ENCODE data around the gene DPF1. TPM values are rescaled to one million over a fixed set of nuclear protein-coding genes. Genes with fewer than 3 reads are reported as not detected.

The DPF1 gene
- total RNA-seq, 2 donors from 2014 or later = not detected

GRCh38 chr19:38195237-38195636, 28.8 kb downstream of the DPF1 start:
- no peak overlapping the region for H3K4me3 ChIP-seq
- no peak overlapping the region for H3K9ac ChIP-seq (ENCODE audit: low read depth in 2 of 2, low read length in 2 of 2)
- H3K9me3 ChIP-seq = no peaks in the 10 kb centered on the region
- intact Hi-C loops (cut with DNase I) = no loop called here
- H3K36me3 ChIP-seq = peaks cover 6% of the 10 kb centered on the region
- H3K27ac ChIP-seq = no peak overlapping the region
- no peaks in the 10 kb centered on the region for H3K27me3 ChIP-seq
- TF ChIP-seq CTCF (IDR thresholded peaks at IDR 0.05) = no peak
- no peaks in the 10 kb centered on the region for H3K4me1 ChIP-seq
- no peak for DNase-seq

GRCh38 chr19:38194061-38194701, 29.8 kb downstream of the DPF1 start:
- intact Hi-C loops (cut with DNase I) = no loop called here
- Histone ChIP-seq H3K27me3 (no peaks in the 10 kb centered on the region), H3K9me3 (no peaks in the 10 kb centered on the region), H3K4me3 (no peak overlapping the region), H3K4me1 (no peaks in the 10 kb centered on the region), H3K9ac (ENCODE audit: low read depth in 2 of 2, low read length in 2 of 2) (no peak overlapping the region), H3K27ac (no peak overlapping the region), H3K36me3 (peaks cover 6% of the 10 kb centered on the region)
- TF ChIP-seq CTCF (IDR thresholded peaks at IDR 0.05) = no peak
- DNase-seq = no peak

DNA sequence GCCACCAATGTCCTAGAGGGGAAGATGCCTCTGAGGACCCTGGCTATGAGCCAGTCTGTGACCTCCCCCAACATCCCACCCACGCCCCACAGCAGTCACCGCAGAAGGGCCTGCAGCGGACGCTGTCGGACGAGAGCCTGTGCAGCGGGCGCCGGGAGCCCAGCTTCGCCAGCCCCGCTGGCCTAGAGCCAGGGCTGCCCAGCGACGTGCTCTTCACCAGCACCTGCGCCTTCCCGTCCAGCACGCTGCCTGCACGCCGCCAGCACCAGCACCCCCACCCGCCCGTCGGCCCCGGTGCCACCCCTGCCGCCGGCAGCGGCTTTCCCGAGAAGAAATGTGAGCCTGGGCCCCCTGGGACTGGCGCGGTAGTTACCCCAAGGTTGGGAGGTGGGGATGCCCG, 30.6 kb downstream of the DPF1 start:
- H3K4me3 ChIP-seq = no peak overlapping the region
- H3K9me3 ChIP-seq = no peaks in the 10 kb centered on the region
- DNase-seq = no peak
- H3K4me1 ChIP-seq = no peaks in the 10 kb centered on the region
- intact Hi-C loops (cut with DNase I) = no loop called here
- no peak overlapping the region for H3K27ac ChIP-seq
- no peak for TF ChIP-seq CTCF (IDR thresholded peaks at IDR 0.05)
- no peaks in the 10 kb centered on the region for H3K27me3 ChIP-seq
- H3K36me3 ChIP-seq = peaks cover 5% of the 10 kb centered on the region
- H3K9ac ChIP-seq (ENCODE audit: low read depth in 2 of 2, low read length in 2 of 2) = no peak overlapping the region

- intact Hi-C loops (cut with DNase I) = no loop called here
- Histone ChIP-seq H3K4me3 (no peak overlapping the region), H3K9me3 (no peaks in the 10 kb centered on the region), H3K27ac (no peak overlapping the region), H3K36me3 (no peaks in the 10 kb centered on the region), H3K4me1 (no peaks in the 10 kb centered on the region), H3K9ac (ENCODE audit: low read depth in 2 of 2, low read length in 2 of 2) (no peak overlapping the region), H3K27me3 (no peaks in the 10 kb centered on the region)
- DNase-seq = no peak
- TF ChIP-seq CTCF (IDR thresholded peaks at IDR 0.05) = no peak
These were observed 32.3 kb downstream of the DPF1 start for GRCh38 chr19:38191747-38192146.

- Histone ChIP-seq H3K9me3 (no peaks in the 10 kb centered on the region), H3K27me3 (no peaks in the 10 kb centered on the region), H3K9ac (ENCODE audit: low read depth in 2 of 2, low read length in 2 of 2) (no peak overlapping the region), H3K36me3 (no peaks in the 10 kb centered on the region), H3K4me3 (no peak overlapping the region), H3K27ac (no peak overlapping the region), H3K4me1 (no peaks in the 10 kb centered on the region)
- intact Hi-C loops (cut with DNase I) = no loop called here
- DNase-seq = no peak
- no peak for TF ChIP-seq CTCF (IDR thresholded peaks at IDR 0.05)
These were observed 33.2 kb downstream of the DPF1 start for GRCh38 chr19:38190793-38191192.
